Chondrocyte (in vitro differentiated cells): ENCODE data around the gene WTAP. TPM values are rescaled to one million over a fixed set of nuclear protein-coding genes. Genes with fewer than 3 reads are reported as not detected.

ENCODE experiments used
- DNase-seq: peaks from one replicate; pipeline ENCODE4 v3.0.0; 2021; ENCODE audit warnings: mixed read lengths, low spot score
- H3K27ac Mint-ChIP-seq: one replicate; pipeline ENCODE4 v1.8.0; 2021; ENCODE audit warnings: mild to moderate bottlenecking, moderate library complexity, mixed read lengths; ENCODE audit not compliant: unreplicated experiment
- H3K27me3 Mint-ChIP-seq: 2 replicates; pipeline ENCODE4 v1.8.0; 2021; ENCODE audit warnings: low read depth, mixed read lengths
- H3K36me3 Mint-ChIP-seq: 2 replicates; pipeline ENCODE4 v1.8.0; 2021; ENCODE audit warnings: low read depth, mixed read lengths
- H3K4me1 Mint-ChIP-seq: 2 replicates; pipeline ENCODE4 v1.8.0; 2021; ENCODE audit warnings: low read depth, mild to moderate bottlenecking, mixed read lengths
- H3K4me3 Mint-ChIP-seq: one replicate; pipeline ENCODE4 v1.8.0; 2021; ENCODE audit warnings: mild to moderate bottlenecking, moderate library complexity, mixed read lengths; ENCODE audit not compliant: unreplicated experiment
- H3K9me3 Mint-ChIP-seq: 2 replicates; pipeline ENCODE4 v1.8.0; 2021; ENCODE audit warnings: low read depth, mixed read lengths
- CTCF ChIP-seq: fragments of 200-600 bp; sonication (generic); IDR thresholded peaks from 2 replicates; pipeline ENCODE4 v1.5.0; 2021; ENCODE audit warnings: antibody characterized with exemption, mild to moderate bottlenecking, moderate library complexity
- total RNA-seq: library from RNA; stranded (reverse); gene quantifications from 3 replicates; pipeline ENCODE4 v1.2.1, GENCODE V29; 2021

The WTAP gene
- total RNA-seq, 1 donor from 2014 or later = 65.9 TPM

GRCh38 chr6:159769470-159769869 is 42.2 kb downstream of the WTAP start:
- peaks cover 34% of the 10 kb centered on the region for H3K36me3 Mint-ChIP-seq
- H3K4me3 Mint-ChIP-seq = no peak overlapping the region
- no peak for TF ChIP-seq CTCF

GRCh38 chr6:159772196-159772595 is 44.9 kb downstream of the WTAP start:
- Mint-ChIP-seq H3K4me3 (no peak overlapping the region), H3K27me3 (no peaks in the 10 kb centered on the region), H3K4me1 (no peaks in the 10 kb centered on the region), H3K27ac (no peak overlapping the region), H3K9me3 (no peaks in the 10 kb centered on the region), H3K36me3 (peaks cover 32% of the 10 kb centered on the region)
- TF ChIP-seq CTCF = no peak
- no peak for DNase-seq

More at GRCh38 chr6:159769470-159769869, 42.2 kb downstream of the WTAP start:
- Mint-ChIP-seq H3K27ac (no peak overlapping the region), H3K9me3 (no peaks in the 10 kb centered on the region), H3K27me3 (no peaks in the 10 kb centered on the region), H3K4me1 (no peaks in the 10 kb centered on the region)
- no peak for DNase-seq

- no peaks in the 10 kb centered on the region for H3K9me3 Mint-ChIP-seq
- H3K4me3 Mint-ChIP-seq = no peak overlapping the region
- peaks cover 20% of the 10 kb centered on the region for H3K4me1 Mint-ChIP-seq
- no peaks in the 10 kb centered on the region for H3K27me3 Mint-ChIP-seq
- peak overlapping the region; percentile 64 for H3K27ac Mint-ChIP-seq
- TF ChIP-seq CTCF = no peak
- peaks cover 27% of the 10 kb centered on the region for H3K36me3 Mint-ChIP-seq
- DNase-seq = no peak
Measured at GRCh38 chr6:159777240-159777904, 50.1 kb downstream of the WTAP start.

GRCh38 chr6:159778131-159778530 is 50.8 kb downstream of the WTAP start:
- no peak overlapping the region for H3K4me3 Mint-ChIP-seq
- H3K27ac Mint-ChIP-seq = peak overlapping the region; percentile 6
- no peak for DNase-seq
- no peaks in the 10 kb centered on the region for H3K9me3 Mint-ChIP-seq
- no peak for TF ChIP-seq CTCF
- H3K36me3 Mint-ChIP-seq = peaks cover 35% of the 10 kb centered on the region
- no peaks in the 10 kb centered on the region for H3K27me3 Mint-ChIP-seq
- H3K4me1 Mint-ChIP-seq = peaks cover 25% of the 10 kb centered on the region

- peaks cover 25% of the 10 kb centered on the region for H3K4me1 Mint-ChIP-seq
- H3K27me3 Mint-ChIP-seq = no peaks in the 10 kb centered on the region
- peaks cover 35% of the 10 kb centered on the region for H3K36me3 Mint-ChIP-seq
- no peak for DNase-seq
- H3K4me3 Mint-ChIP-seq = no peak overlapping the region
- H3K27ac Mint-ChIP-seq = peak overlapping the region; percentile 6
- no peak for TF ChIP-seq CTCF
- H3K9me3 Mint-ChIP-seq = no peaks in the 10 kb centered on the region
Measured at GRCh38 chr6:159778542-159779103, 51.3 kb downstream of the WTAP start.
